SK-N-SH treated with all-trans-retinoic acid at 6 μM for 48 hours (cell line): ENCODE results near the gene VWA5B1.

Experiments
- ARNTL ChIP-seq: fragments of 450-650 bp; formaldehyde crosslinking; IDR thresholded peaks from 2 replicates; pipeline ENCODE4 v1.5.0; 2020; ENCODE audit warnings: low read depth, mild to moderate bottlenecking, moderate library complexity, borderline replicate concordance
- ESRRG ChIP-seq: fragments of 250-450 bp; sonication (Bioruptor Pico); IDR thresholded peaks from 2 replicates; pipeline ENCODE4 v1.6.1; 2021; ENCODE audit warnings: mild to moderate bottlenecking
- PPARA ChIP-seq: fragments of 250-450 bp; sonication (Bioruptor Pico); IDR thresholded peaks from 2 replicates; pipeline ENCODE4 v1.5.0; 2020; ENCODE audit warnings: mild to moderate bottlenecking, borderline replicate concordance
- RARB ChIP-seq: fragments of 250-450 bp; sonication (Bioruptor Pico); IDR thresholded peaks from 2 replicates; pipeline ENCODE4 v1.8.0; 2021; ENCODE audit warnings: mild to moderate bottlenecking, moderate library complexity
- TOX ChIP-seq: fragments of 250-450 bp; sonication (Bioruptor Pico); IDR thresholded peaks from 2 replicates; pipeline ENCODE4 v1.8.0; 2021; ENCODE audit warnings: mild to moderate bottlenecking, moderate library complexity, borderline replicate concordance
- ZFP3 ChIP-seq: fragments of 250-450 bp; sonication (Bioruptor Pico); IDR thresholded peaks from 2 replicates; pipeline ENCODE4 v1.5.0; 2020; ENCODE audit warnings: mild to moderate bottlenecking, moderate library complexity
- ZNF565 ChIP-seq: fragments of 450-650 bp; formaldehyde crosslinking; conservative IDR thresholded peaks from 2 replicates; pipeline ENCODE4 v1.5.0; 2020; ENCODE audit warnings: low read depth, mild to moderate bottlenecking, moderate library complexity
- ZNF70 ChIP-seq: fragments of 450-650 bp; formaldehyde crosslinking; IDR thresholded peaks from 2 replicates; pipeline ENCODE4 v1.5.0; 2020; ENCODE audit warnings: mild to moderate bottlenecking, moderate library complexity
- TF ChIP-seq, protein P1 (sequence below): fragments of 250-450 bp; sonication (Bioruptor Pico); IDR thresholded peaks from 2 replicates; pipeline ENCODE4 v1.8.0; 2020; ENCODE audit warnings: mild to moderate bottlenecking, moderate library complexity, borderline replicate concordance
- TF ChIP-seq, protein P2 (sequence below): fragments of 250-450 bp; sonication (Bioruptor Pico); IDR thresholded peaks from 2 replicates; pipeline ENCODE4 v1.5.1; 2020; ENCODE audit warnings: low read depth, mild to moderate bottlenecking, moderate library complexity

DNA sequence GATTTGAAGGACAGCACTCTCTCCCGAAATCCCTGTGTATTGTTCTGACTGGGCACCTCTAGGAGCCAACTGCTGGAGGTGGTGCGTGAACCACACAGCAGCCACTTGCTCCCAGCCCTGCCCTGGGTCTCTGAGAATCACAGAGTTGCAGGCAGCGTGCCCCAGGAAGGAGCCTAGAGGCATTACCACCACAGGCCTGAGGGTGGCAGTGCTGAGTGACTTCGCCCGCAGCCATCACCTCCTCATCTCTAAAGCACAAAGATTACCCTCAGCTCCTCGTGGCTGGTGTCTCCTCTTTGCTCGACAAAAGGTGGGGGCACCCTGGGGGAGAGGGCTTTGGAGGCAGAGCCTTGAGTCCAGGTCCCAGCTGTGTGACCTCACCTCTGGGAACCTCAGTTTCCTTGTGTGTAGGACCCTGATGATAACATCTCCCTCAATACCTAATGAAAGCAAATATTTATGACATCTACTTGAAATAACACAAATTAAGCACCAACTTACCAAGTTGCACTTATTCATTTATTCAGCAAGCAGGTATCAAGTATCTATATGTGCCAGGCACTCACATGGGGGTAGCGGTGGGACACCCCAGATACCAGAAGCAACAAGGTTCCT, 86.3 kb downstream of the VWA5B1 start:
- TF ChIP-seq ZNF70 (CRISPR knock-in tag) = 0 out of 2 replicates have a peak, but pooled peaks have one; percentile 54
- TF ChIP-seq, protein P1, sequence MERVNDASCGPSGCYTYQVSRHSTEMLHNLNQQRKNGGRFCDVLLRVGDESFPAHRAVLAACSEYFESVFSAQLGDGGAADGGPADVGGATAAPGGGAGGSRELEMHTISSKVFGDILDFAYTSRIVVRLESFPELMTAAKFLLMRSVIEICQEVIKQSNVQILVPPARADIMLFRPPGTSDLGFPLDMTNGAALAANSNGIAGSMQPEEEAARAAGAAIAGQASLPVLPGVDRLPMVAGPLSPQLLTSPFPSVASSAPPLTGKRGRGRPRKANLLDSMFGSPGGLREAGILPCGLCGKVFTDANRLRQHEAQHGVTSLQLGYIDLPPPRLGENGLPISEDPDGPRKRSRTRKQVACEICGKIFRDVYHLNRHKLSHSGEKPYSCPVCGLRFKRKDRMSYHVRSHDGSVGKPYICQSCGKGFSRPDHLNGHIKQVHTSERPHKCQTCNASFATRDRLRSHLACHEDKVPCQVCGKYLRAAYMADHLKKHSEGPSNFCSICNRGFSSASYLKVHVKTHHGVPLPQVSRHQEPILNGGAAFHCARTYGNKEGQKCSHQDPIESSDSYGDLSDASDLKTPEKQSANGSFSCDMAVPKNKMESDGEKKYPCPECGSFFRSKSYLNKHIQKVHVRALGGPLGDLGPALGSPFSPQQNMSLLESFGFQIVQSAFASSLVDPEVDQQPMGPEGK (CRISPR knock-in tag) = no peak
- TF ChIP-seq ARNTL (CRISPR knock-in tag) = no peak
- TF ChIP-seq RARB (CRISPR knock-in tag) = no peak
- TF ChIP-seq, protein P2, sequence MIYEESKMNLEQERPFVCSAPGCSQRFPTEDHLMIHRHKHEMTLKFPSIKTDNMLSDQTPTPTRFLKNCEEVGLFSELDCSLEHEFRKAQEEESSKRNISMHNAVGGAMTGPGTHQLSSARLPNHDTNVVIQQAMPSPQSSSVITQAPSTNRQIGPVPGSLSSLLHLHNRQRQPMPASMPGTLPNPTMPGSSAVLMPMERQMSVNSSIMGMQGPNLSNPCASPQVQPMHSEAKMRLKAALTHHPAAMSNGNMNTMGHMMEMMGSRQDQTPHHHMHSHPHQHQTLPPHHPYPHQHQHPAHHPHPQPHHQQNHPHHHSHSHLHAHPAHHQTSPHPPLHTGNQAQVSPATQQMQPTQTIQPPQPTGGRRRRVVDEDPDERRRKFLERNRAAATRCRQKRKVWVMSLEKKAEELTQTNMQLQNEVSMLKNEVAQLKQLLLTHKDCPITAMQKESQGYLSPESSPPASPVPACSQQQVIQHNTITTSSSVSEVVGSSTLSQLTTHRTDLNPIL (CRISPR knock-in tag) = no peak
- TF ChIP-seq ESRRG (CRISPR knock-in tag) = no peak
- TF ChIP-seq PPARA = no peak
- no peak for TF ChIP-seq ZFP3 (CRISPR knock-in tag)
- TF ChIP-seq ZNF565 (CRISPR knock-in tag) = no peak
- no peak for TF ChIP-seq TOX (CRISPR knock-in tag)
